Stimulated activated CD8-positive, alpha-beta memory T cell treated with anti-CD3 and anti-CD28 coated beads, Interleukin-4, amount 100 ng/mL, for 1 hour (primary cell): ENCODE data around the gene ADCY5.

ENCODE experiments used
- DNase-seq, 2 donors: peaks; one replicate each; pipeline ENCODE4 v3.0.0-alpha.2; 2020; ENCODE audit warnings: low read depth in 2 of 2, low spot score in 1 of 2

The ADCY5 gene

GRCh38 chr3:123343296-123344174, 105.4 kb downstream of the ADCY5 start:
- no peak for DNase-seq

- no peak for DNase-seq
Measured at GRCh38 chr3:123342631-123343080, 106.2 kb downstream of the ADCY5 start.

- DNase-seq: no peak
Measured at GRCh38 chr3:123341871-123342630, 106.8 kb downstream of the ADCY5 start.

DNA sequence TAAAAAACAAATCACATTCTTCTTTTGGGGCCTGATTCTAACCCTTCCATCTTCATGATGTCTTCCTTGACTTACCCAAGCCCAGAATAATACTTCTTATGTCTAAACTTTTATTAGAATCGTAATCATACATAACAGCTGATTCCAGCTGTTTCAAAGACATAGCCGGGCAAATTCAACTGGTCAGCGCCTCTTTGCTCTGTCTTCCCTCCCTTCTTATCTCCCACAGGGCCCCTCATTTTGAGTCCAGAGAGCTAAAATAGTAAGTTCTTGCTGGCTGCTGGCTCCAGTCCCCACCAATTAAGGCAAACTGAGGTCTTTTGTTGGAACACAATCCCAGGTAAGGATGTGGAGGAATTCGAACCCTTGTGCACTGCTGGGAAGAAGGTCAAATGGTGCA, 108.6 kb downstream of the ADCY5 start:
- DNase-seq: no peak

DNA sequence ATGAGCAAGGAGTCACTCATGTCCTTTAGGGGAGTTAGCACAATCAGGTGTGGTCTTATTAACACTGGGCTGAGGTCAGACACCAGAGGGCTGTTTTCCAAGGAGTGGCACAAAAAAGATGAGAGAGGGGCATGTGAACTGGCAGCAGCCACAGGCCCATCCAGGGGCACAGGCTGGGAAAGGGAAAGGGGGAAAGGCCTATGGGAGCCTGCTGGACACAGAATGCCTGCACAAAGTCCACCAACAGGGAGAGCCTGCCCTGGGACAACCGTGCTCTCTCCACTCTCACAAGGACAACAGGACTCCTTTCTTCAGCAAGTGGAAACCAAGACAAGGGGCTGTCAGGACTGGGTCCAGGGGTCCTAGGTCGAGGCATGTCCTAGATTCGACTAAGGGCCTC, 109.6 kb downstream of the ADCY5 start:
- DNase-seq: no peak

- DNase-seq: no peak
Measured at GRCh38 chr3:123338620-123339061, 110.2 kb downstream of the ADCY5 start.

- no peak for DNase-seq
Measured at GRCh38 chr3:123337948-123338619, 110.8 kb downstream of the ADCY5 start.

DNA sequence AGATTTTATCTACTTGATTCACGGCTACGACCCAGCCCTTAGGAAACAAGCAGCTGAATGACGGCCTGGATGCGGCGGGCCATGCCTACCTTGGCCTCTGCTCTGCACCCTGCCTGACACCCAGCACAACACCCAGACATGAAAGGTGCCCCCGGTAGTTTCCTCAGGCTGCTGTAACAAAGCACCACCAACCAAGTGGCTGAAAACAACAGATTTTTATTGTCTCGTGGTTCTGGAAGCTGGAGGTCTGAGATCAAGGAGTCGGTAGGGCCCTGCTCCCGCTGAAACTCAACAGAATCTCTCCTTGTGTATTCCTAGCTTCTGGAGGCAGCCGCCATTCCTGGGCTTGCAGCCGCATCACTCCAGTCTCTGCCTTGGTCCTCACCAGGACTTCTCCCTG, 111.7 kb downstream of the ADCY5 start:
- DNase-seq: no peak

DNA sequence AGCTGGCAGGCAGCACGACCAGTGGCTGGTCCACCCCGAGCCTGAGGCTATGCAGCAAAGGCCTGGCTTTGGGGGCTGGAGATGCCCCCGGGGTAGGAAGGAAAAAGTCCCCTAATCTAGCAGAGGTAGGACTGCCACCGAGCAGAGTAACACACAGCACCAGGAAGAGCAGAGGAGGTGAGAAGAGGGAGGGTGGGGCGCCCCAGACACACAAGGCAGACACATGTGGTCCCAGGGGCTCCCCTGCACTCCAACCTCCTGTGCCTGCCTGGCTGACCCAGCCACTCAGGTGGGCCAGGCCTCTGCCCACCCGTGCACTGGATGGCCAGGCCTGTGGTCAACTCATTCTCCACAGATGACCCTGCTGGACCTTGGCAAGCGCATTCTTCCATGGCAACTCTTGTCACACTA, 112.4 kb downstream of the ADCY5 start:
- no peak for DNase-seq

DNA sequence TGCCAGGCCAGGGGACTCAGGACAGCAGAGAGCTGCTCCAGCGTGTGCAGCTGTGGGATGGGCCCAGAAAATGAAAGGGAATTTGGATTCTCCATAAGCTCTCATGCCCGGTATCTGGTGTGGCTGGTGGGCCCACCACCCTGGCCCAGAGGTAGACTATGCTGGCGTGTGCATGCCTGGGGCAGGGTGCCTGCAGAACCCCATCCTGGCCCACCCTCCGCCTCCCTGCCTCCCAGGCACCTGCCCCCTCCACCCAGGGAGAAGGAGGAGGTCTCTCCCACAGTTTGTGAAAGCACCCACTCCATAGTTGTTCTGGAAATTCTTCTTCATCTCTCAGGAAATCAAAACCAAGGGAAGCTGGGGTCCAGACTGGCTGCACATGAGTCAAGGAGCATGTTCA, 112.9 kb downstream of the ADCY5 start:
- DNase-seq: no peak

- no peak for DNase-seq
Measured at GRCh38 chr3:123335007-123335670, 113.8 kb downstream of the ADCY5 start.

- DNase-seq: no peak
Measured at GRCh38 chr3:123334056-123334455, 114.8 kb downstream of the ADCY5 start.

GRCh38 chr3:123333401-123333800, 115.5 kb downstream of the ADCY5 start:
- DNase-seq: no peak

GRCh38 chr3:123332124-123332641, 116.7 kb downstream of the ADCY5 start:
- DNase-seq: no peak

- no peak for DNase-seq
Measured at GRCh38 chr3:123331651-123332050, 117.2 kb downstream of the ADCY5 start.

GRCh38 chr3:123331006-123331405, 117.9 kb downstream of the ADCY5 start:
- DNase-seq: no peak

DNA sequence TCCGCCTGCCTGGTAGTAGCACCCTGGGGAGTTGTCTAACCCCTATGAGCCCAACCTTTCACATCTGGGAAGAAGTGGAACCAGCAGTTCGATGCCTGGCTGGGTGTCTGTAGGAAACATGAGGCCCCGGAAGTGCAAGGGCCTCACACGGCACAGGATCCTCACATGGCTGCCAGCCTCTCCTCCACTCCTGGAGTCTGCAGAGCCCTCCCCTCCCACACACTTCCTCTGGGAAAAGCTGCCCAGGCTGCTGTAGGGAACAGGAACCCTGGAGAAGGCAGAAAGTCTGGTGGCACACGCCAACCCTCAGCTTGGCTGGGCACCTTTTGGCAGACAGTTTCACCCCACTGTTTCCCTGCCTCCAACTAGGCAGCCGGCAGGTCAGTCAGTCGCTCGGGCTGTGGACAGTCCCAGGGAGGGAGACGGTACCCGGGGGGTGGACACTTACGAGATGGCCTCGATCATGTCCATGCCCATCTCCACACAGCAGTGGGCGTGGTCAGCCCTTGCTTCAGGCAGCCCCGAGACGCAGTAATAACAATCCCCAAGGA, 118.4 kb downstream of the ADCY5 start:
- DNase-seq: no peak

GRCh38 chr3:123329636-123330340, 119.1 kb downstream of the ADCY5 start:
- DNase-seq: no peak

- peak; percentile 23 to 49 for DNase-seq
Measured at GRCh38 chr3:123328851-123329635, 119.8 kb downstream of the ADCY5 start.
